Nephron progenitor cell (in vitro differentiated cells): ENCODE measurements around the gene SLC12A3.

ENCODE experiments used
- DNase-seq: peaks from one replicate; pipeline ENCODE4 v3.0.0; 2021
- H3K27ac Mint-ChIP-seq: 2 replicates; pipeline ENCODE4 v1.8.0; 2021; ENCODE audit warnings: mild to moderate bottlenecking, moderate library complexity, mixed read lengths
- H3K27me3 Mint-ChIP-seq: 2 replicates; pipeline ENCODE4 v1.8.0; 2021; ENCODE audit warnings: mild to moderate bottlenecking, low read depth, mixed read lengths; ENCODE audit not compliant: poor library complexity
- H3K36me3 Mint-ChIP-seq: 2 replicates; pipeline ENCODE4 v1.8.0; 2021; ENCODE audit warnings: low read depth, mixed read lengths
- H3K4me1 Mint-ChIP-seq: 2 replicates; pipeline ENCODE4 v1.8.0; 2021; ENCODE audit warnings: mixed read lengths
- H3K4me3 Mint-ChIP-seq: 2 replicates; pipeline ENCODE4 v1.8.0; 2021; ENCODE audit warnings: mild to moderate bottlenecking, moderate library complexity, mixed read lengths
- H3K9me3 Mint-ChIP-seq: 2 replicates; pipeline ENCODE4 v1.8.0; 2021; ENCODE audit warnings: mild to moderate bottlenecking, moderate library complexity, mixed read lengths
- TF ChIP-seq, protein P1 (sequence below): fragments of 200-600 bp; sonication (generic); IDR thresholded peaks from 2 replicates; pipeline ENCODE4 v1.5.0; 2021; ENCODE audit warnings: antibody characterized with exemption

SLC12A3 gene, protein sequence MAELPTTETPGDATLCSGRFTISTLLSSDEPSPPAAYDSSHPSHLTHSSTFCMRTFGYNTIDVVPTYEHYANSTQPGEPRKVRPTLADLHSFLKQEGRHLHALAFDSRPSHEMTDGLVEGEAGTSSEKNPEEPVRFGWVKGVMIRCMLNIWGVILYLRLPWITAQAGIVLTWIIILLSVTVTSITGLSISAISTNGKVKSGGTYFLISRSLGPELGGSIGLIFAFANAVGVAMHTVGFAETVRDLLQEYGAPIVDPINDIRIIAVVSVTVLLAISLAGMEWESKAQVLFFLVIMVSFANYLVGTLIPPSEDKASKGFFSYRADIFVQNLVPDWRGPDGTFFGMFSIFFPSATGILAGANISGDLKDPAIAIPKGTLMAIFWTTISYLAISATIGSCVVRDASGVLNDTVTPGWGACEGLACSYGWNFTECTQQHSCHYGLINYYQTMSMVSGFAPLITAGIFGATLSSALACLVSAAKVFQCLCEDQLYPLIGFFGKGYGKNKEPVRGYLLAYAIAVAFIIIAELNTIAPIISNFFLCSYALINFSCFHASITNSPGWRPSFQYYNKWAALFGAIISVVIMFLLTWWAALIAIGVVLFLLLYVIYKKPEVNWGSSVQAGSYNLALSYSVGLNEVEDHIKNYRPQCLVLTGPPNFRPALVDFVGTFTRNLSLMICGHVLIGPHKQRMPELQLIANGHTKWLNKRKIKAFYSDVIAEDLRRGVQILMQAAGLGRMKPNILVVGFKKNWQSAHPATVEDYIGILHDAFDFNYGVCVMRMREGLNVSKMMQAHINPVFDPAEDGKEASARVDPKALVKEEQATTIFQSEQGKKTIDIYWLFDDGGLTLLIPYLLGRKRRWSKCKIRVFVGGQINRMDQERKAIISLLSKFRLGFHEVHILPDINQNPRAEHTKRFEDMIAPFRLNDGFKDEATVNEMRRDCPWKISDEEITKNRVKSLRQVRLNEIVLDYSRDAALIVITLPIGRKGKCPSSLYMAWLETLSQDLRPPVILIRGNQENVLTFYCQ

DNA sequence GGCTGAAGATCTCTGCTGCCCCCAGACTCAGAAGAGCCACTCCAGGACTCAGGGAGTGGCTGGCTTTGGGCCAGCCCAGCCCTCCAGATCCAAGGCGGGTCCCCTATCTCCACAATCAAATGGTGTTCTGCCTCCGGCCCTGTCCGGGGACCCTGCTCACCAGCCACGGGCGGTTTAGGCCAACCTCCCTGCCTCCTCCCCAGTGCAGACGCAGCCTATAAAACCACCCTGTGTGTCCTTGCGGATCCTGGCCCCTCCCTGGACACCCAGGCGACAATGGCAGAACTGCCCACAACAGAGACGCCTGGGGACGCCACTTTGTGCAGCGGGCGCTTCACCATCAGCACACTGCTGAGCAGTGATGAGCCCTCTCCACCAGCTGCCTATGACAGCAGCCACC is at the start of gene SLC12A3:
Gene SLC12A3 (plus strand): TSS at position 248 of the 400 bp plus-strand sequence. CDS start 29 bp downstream, at position 277.
- no peaks in the 10 kb centered on the region for H3K9me3 Mint-ChIP-seq
- TF ChIP-seq, protein P1, sequence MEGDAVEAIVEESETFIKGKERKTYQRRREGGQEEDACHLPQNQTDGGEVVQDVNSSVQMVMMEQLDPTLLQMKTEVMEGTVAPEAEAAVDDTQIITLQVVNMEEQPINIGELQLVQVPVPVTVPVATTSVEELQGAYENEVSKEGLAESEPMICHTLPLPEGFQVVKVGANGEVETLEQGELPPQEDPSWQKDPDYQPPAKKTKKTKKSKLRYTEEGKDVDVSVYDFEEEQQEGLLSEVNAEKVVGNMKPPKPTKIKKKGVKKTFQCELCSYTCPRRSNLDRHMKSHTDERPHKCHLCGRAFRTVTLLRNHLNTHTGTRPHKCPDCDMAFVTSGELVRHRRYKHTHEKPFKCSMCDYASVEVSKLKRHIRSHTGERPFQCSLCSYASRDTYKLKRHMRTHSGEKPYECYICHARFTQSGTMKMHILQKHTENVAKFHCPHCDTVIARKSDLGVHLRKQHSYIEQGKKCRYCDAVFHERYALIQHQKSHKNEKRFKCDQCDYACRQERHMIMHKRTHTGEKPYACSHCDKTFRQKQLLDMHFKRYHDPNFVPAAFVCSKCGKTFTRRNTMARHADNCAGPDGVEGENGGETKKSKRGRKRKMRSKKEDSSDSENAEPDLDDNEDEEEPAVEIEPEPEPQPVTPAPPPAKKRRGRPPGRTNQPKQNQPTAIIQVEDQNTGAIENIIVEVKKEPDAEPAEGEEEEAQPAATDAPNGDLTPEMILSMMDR: no peak
- no peak within 1 kb of the TSS for H3K4me3 Mint-ChIP-seq
- DNase-seq: no peak
- peaks cover 48% of the 10 kb centered on the region for H3K4me1 Mint-ChIP-seq
- H3K27me3 Mint-ChIP-seq: peaks cover 5% of the 10 kb centered on the region
- H3K36me3 Mint-ChIP-seq: no peaks in the 10 kb centered on the region
- H3K27ac Mint-ChIP-seq: no peak within 1 kb of the TSS

DNA sequence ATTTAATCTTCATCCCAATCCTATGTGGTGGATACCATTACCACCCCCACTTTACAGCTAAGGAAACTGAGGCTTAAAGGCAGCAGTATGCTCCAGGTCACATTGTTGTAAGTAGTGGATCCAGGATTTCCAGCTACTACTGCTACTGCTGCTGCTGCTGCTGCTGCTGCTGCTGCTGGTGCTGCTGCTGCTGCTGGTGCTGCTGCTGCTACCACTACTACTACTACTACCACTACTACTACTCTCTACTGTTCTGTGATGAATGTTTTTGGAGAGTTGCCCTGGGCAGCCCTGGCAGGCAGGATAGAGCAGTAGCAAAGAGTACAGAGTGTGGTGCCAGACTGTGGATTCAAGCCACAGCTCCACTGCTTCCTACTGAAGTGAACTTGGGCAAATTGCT is 49.3 kb upstream of the SLC12A3 start:
- Mint-ChIP-seq H3K4me3 (no peak overlapping the region), H3K27ac (no peak overlapping the region), H3K36me3 (peaks cover 10% of the 10 kb centered on the region), H3K4me1 (no peaks in the 10 kb centered on the region), H3K9me3 (no peaks in the 10 kb centered on the region), H3K27me3 (peaks cover 3% of the 10 kb centered on the region)
- TF ChIP-seq, protein P1: no peak
- DNase-seq: no peak

DNA sequence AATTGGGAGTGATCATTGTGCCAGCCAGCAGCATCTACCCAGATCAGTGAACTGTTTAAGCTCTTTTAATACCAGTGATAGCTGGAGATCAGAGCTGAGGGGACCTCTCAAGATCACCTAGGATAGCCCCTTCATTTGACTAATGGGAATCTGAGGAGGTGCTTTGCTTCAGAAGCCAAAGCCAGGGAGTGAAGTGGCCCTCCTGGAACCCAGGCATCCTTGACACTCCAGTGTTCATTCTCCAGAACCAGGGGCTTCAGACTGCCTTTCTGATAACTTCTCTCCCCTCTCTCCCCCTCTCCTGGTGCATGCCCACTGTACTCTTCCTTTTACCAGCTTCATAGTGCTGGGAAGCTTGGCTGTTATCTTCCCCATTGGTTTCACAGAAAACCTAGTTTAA is 48.0 kb upstream of the SLC12A3 start:
- H3K36me3 Mint-ChIP-seq: peaks cover 18% of the 10 kb centered on the region
- peaks cover 3% of the 10 kb centered on the region for H3K27me3 Mint-ChIP-seq
- no peak overlapping the region for H3K4me3 Mint-ChIP-seq
- no peak overlapping the region for H3K27ac Mint-ChIP-seq
- H3K4me1 Mint-ChIP-seq: no peaks in the 10 kb centered on the region
- TF ChIP-seq, protein P1: no peak
- H3K9me3 Mint-ChIP-seq: no peaks in the 10 kb centered on the region
- DNase-seq: no peak

DNA sequence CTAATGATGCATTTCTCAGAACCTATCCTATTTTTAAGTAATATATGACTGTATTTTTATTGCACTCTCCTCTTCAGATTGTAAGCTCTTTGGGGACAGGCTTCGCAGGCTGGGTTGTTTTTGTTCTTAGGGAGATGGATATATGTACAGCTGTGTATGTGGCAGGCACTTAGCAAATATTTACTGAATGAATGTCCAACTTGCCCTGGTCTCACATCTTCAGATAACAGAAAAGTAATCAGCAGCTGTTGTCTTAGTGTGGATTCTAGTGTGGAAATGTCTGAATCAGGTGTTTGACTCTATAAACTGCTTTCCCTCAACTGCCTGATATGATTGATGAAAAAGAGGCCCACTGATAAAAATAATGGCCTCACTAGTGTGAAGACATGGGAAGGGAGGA is 47.1 kb upstream of the SLC12A3 start:
- no peaks in the 10 kb centered on the region for H3K4me1 Mint-ChIP-seq
- DNase-seq: no peak
- H3K4me3 Mint-ChIP-seq: no peak overlapping the region
- peaks cover 19% of the 10 kb centered on the region for H3K36me3 Mint-ChIP-seq
- no peaks in the 10 kb centered on the region for H3K27me3 Mint-ChIP-seq
- no peaks in the 10 kb centered on the region for H3K9me3 Mint-ChIP-seq
- H3K27ac Mint-ChIP-seq: no peak overlapping the region
- TF ChIP-seq, protein P1: no peak

DNA sequence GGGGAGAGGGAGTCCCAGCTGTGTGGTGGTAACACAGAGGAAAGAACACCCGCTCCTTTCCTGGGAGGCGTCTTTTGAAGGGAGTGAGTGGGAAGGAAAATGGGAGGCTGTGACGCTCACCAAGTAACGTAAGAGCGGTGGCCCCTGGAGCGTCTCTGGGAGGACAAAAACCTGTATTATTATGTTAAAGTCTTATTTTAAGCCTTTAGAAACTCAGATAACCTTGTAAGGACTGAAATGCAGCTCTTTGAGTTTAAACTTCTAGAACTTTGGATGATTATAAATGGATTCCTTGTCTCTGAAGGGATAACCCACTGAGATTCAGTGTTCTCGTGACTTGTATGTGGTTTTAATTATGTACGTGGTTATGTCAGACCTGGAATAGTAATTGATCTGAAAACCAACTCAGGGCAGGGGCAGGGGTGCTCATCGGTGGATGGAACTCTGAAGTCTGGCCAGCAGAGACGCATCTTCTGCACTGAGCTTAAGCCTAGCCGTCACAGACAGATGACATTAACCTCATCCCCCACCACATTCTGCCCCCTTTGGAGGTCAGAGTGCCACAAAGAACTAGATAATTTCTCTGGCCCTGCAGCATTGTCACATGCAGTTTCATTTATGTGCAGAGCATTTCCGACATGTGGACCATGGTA is 41.8 kb upstream of the SLC12A3 start:
- Mint-ChIP-seq H3K27ac (no peak overlapping the region), H3K27me3 (no peaks in the 10 kb centered on the region), H3K36me3 (peaks cover 31% of the 10 kb centered on the region), H3K9me3 (no peaks in the 10 kb centered on the region), H3K4me3 (no peak overlapping the region), H3K4me1 (no peaks in the 10 kb centered on the region)
- DNase-seq: no peak
- TF ChIP-seq, protein P1: no peak
